ENCODE measurements around the gene TTC7B.

- TF ChIP-seq STAT1 (IDR thresholded peaks at IDR 0.05; ENCODE audit: unreplicated experiment) (no peak), EZH2phosphoT487 (IDR thresholded peaks at IDR 0.05; ENCODE audit: unreplicated experiment) (no peak), POLR2AphosphoS5 (IDR thresholded peaks at IDR 0.05; ENCODE audit: low read depth) (no peak), CTCF (conservative IDR thresholded peaks at IDR 0.05; ENCODE audit: low read depth in 2 of 2) (no peak), EZH2 (IDR thresholded peaks at IDR 0.05; ENCODE audit: low read depth, unreplicated experiment) (no peak), REST (IDR thresholded peaks at IDR 0.05; ENCODE audit: unreplicated experiment) (no peak), CREB1 (CRISPR knock-in tag; IDR thresholded peaks at IDR 0.05; ENCODE audit: low read depth) (no peak)
Measured at GRCh38 chr14:90648421-90648820, 167.8 kb downstream of the TTC7B start.

Measured in GM23338 (cell line).